GM10266 (cell line): Measurements from ENCODE around the gene CFAP251.

Source experiments
- DNase-seq: peaks from one replicate; pipeline ENCODE4 v3.0.0; 2012; ENCODE audit errors: extremely low spot score
- CTCF ChIP-seq: IDR thresholded peaks from 2 replicates; pipeline ENCODE4 v1.5.1; 2012; ENCODE audit warnings: mild to moderate bottlenecking, low read depth; ENCODE audit not compliant: control insufficient read depth, insufficient read depth; ENCODE audit errors: missing control alignments

CFAP251 gene

DNA sequence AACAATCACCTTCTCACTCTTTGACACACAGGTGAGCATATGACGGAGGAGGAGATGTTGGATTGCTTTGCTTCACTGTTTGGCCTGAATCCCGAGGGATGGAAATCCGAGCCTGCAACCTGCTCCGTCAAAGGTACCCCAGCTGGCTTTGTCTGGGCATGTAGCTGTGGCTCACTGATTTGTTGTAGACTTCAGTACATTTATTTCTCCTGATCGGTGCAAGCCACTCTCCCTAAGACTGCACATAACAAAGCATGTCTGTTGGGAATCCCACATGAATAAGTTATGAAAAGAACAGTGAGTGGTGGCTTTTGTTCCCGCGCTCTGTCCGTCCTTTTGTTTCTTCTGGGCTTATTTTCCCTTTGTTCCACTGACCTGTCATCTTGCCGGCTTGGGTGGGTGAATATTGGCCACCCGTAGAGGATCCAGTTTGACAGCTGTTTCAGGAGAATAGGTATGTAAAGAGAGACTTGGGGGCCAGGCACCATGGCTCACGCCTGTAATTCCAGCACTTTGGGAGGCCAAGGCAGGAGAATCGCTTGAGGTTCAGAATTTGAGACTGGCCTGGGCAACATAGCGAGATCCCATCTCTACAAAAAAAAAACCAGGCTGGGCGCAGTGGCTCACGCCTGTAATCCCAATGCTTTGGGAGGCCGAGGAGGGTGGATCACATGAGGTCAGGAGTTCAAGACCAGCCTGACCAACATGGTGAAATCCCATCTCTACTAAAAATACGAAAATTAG, 83.2 kb downstream of the CFAP251 start:
- DNase-seq, result no peak
- TF ChIP-seq CTCF, result no peak

GRCh38 chr12:122003651-122004611, 85.5 kb downstream of the CFAP251 start:
- peak; percentile 51 for DNase-seq
- TF ChIP-seq CTCF, result no peak

DNA sequence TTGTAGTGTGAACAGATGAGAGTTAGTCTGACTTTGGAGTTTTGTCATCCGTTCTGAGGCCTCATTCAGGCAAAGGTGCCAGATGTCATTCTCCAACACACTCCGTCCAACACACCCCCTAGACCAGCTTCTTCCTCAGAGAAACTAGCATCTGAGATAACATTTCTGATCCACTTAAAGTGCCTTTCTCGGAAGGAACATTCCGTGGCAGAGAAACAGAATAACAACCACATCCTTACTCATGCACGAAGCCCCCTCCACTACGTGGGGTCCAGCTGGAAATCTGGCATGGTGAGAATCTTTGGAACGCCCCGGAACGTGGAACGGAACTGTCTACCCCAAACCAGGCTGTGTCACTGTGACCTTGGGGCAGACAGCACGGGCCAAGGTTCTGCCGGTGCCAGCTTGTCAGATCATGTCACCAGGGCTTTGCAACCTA, 86.3 kb downstream of the CFAP251 start:
- DNase-seq, result no peak

GRCh38 chr12:122005252-122005776, 86.9 kb downstream of the CFAP251 start:
- no peak for TF ChIP-seq CTCF
- no peak for DNase-seq

More for the DNA sequence above, 86.3 kb downstream of the CFAP251 start:
- no peak for TF ChIP-seq CTCF

DNA sequence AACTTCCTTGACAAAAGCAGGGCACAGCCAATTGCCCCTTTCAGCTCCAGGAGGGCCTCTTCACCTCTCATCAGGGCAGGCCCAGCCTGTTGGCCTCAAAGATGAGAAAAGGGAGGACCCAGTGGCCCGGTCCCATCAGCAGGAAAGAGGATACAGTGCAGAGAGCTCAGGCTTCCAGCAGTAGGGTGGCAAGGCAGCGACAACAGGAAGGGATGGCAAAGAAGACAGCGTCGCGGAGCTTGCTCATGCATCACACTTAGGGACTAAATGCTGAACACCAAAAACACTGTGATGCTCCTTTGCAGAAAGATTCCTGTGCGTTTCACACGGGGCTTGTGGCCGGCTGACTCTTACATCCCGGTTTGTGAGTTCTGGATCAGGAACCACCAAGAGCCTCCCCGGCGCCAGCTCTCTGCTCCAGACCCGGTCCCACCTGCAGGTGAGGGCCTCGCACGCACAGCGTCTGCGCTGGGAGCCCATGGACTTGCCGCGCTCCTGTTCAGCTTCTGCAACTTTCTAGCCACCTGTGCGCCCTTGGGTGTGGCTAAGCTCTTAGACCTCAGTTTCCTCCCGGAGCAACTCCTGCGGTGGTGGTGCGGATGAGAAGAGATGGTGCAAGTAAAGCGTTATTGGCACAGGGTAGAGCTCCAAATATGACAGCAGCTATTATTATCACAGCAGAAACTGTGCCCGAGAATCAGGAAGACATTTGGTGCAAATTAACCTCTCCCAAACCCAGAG, 88.0 kb downstream of the CFAP251 start:
- TF ChIP-seq CTCF, result no peak
- DNase-seq, result no peak

- TF ChIP-seq CTCF, result no peak
- no peak for DNase-seq
Measured at GRCh38 chr12:122009741-122010140, 91.3 kb downstream of the CFAP251 start.
